Measurements from ENCODE around the gene LEFTY2. TPM values are rescaled to one million over a fixed set of nuclear protein-coding genes. Genes with fewer than 3 reads are reported as not detected.

Gene LEFTY2
- total and polyA plus RNA-seq, 10 of the 15 experiments (the other 5 are each of a cell fraction or from before 2014, with no cell fraction given), result not detected

DNA sequence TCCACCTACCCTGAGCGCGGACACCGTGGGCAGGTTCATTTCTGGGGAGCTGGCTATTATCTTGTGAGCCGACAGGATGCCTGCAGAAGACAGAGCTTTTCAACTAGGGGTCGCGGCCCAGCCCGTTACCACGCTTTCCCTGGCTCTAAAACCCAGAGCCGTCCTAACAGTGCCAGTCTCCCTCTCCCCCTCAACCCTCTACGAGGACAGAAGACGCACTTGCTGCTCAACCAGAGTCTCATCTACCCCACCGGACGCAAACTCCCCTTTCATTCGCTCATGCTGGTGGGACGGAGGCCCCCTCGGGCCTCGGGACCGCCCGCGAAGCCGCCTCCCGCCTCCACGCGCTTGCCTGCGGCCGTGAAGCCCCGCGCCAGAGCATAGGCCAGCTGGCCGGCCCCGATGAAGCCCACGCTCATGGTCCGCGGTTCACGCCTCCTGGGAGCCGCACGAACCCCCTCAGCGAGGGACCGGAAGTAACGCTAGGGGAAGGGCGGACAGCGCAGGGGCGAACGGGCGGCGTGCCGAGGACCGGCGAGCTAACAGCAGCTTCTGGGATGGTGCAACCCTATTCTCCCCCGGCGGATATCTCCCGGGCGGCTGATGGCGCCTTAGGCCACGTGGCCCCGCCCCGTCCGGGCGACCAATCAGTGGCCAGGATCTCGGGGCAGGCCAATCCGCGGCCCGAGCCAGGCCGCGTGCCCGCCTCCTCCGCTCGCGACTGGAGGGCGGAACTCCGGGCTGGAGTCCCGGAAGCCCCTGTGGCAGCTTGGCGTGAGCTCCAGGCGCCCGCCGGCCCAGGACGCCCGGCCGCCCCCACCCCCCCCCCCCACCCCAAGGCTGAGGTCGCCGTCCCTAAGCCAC is 17.1 kb downstream of the LEFTY2 start, which contains the start of gene PYCR2 (continued):
- peak; percentile 55; the same call in 1 of the 2 replicates for TF ChIP-seq ZNF687 (IDR thresholded peaks at IDR 0.05)
- 0 out of 2 replicates have a peak, but pooled peaks have one; percentile 33 for TF ChIP-seq RFX5 (IDR thresholded peaks at IDR 0.05; ENCODE audit: low read depth, low read length)
- no peak for TF ChIP-seq IRF5 (IDR thresholded peaks at IDR 0.05; ENCODE audit: borderline replicate concordance)
- peak; percentile 71; the same call in 1 of the 2 replicates for TF ChIP-seq SIN3A (IDR thresholded peaks at IDR 0.05; ENCODE audit: low read depth, low read length)
- TF ChIP-seq CUX1 (IDR thresholded peaks at IDR 0.05; ENCODE audit: insufficient replicate concordance, low read depth, low read length), result no peak
- TF ChIP-seq TCF3 (IDR thresholded peaks at IDR 0.05; ENCODE audit: borderline replicate concordance, insufficient read depth, low read depth, low read length), result 0 out of 2 replicates have a peak, but pooled peaks have one; percentile 60
- no peak for TF ChIP-seq ZNF207 (IDR thresholded peaks at IDR 0.05; ENCODE audit: borderline replicate concordance)
- peak; percentile 75 for TF ChIP-seq MYC (IDR thresholded peaks at IDR 0.05; ENCODE audit: insufficient read depth, insufficient read length, insufficient replicate concordance, low read length, severe bottlenecking)
- no peak for TF ChIP-seq SMC3 (IDR thresholded peaks at IDR 0.05; ENCODE audit: borderline replicate concordance, low read length)
- TF ChIP-seq TCF7 (IDR thresholded peaks at IDR 0.05; ENCODE audit: borderline replicate concordance), result no peak
- peak; percentile 38; the same call in 1 of the 2 replicates for TF ChIP-seq CEBPZ (IDR thresholded peaks at IDR 0.05; ENCODE audit: low read depth, low read length)
- TF ChIP-seq POLR2AphosphoS5 (IDR thresholded peaks at IDR 0.05; ENCODE audit: low read length), result peak; percentile 93
- TF ChIP-seq CHD4 (IDR thresholded peaks at IDR 0.05), result no peak
